GM23338 (cell line): ENCODE results near the gene OR7G2. TPM values are rescaled to one million over a fixed set of nuclear protein-coding genes. Genes with fewer than 3 reads are reported as not detected.

ENCODE experiments used
- ATAC-seq: fragments of 200-7000 bp; cut with Tn5 transposase; 3 replicates; pipeline ENCODE4 v1.9.1; 2020
- DNase-seq: peaks from one replicate; pipeline ENCODE4 v3.0.0-alpha.2; 2015; ENCODE audit warnings: low spot score
- H2AFZ ChIP-seq: fragments of 200-600 bp; sonication (generic); 2 replicates; pipeline ENCODE4 v1.8.0; 2016; ENCODE audit warnings: antibody characterized with exemption, mild to moderate bottlenecking, moderate library complexity
- H3F3A ChIP-seq: fragments of 200-600 bp; sonication (generic); replicated peaks from 2 replicates; pipeline ENCODE4 v1.8.0; 2017; ENCODE audit warnings: antibody characterized with exemption, mixed run types, low read depth
- H3K27ac ChIP-seq: fragments of 200-600 bp; sonication (generic); 2 replicates; pipeline ENCODE4 v1.6.1; 2016; ENCODE audit warnings: low read depth
- H3K27me3 ChIP-seq: fragments of 200-600 bp; sonication (generic); 2 replicates; pipeline ENCODE4 v1.8.0; 2016; ENCODE audit warnings: mild to moderate bottlenecking, mixed run types, moderate library complexity; ENCODE audit not compliant: insufficient read depth
- H3K36me3 ChIP-seq: fragments of 200-600 bp; sonication (generic); 2 replicates; pipeline ENCODE4 v1.8.0; 2016; ENCODE audit warnings: mild to moderate bottlenecking; ENCODE audit not compliant: insufficient read depth
- H3K4me1 ChIP-seq: fragments of 200-600 bp; sonication (generic); 2 replicates; pipeline ENCODE4 v1.8.0; 2016; ENCODE audit warnings: mild to moderate bottlenecking, moderate library complexity; ENCODE audit not compliant: insufficient read depth
- H3K4me2 ChIP-seq: fragments of 200-600 bp; sonication (generic); 2 replicates; pipeline ENCODE4 v1.7.1; 2017; ENCODE audit warnings: mixed run types
- H3K4me3 ChIP-seq: fragments of 200-600 bp; sonication (generic); 2 replicates; pipeline ENCODE4 v1.6.1; 2016; ENCODE audit warnings: mixed run types
- H3K79me2 ChIP-seq: fragments of 200-600 bp; sonication (generic); replicated peaks from 2 replicates; pipeline ENCODE4 v1.8.0; 2017; ENCODE audit warnings: mild to moderate bottlenecking; ENCODE audit not compliant: insufficient read depth
- H3K9me2 ChIP-seq: fragments of 200-600 bp; sonication (generic); 2 replicates; pipeline ENCODE4 v1.8.0; 2017; ENCODE audit not compliant: insufficient read depth
- H4K20me1 ChIP-seq: fragments of 200-600 bp; sonication (generic); replicated peaks from 2 replicates; pipeline ENCODE4 v1.8.0; 2017; ENCODE audit warnings: mild to moderate bottlenecking; ENCODE audit not compliant: insufficient read depth
- H3K27ac Mint-ChIP-seq: 2 replicates; pipeline ENCODE4 v1.8.0; 2020; ENCODE audit warnings: inconsistent platforms, mild to moderate bottlenecking, moderate library complexity, mixed read lengths
- H3K27me3 Mint-ChIP-seq: 3 replicates; pipeline ENCODE4 v1.8.0; 2022; ENCODE audit warnings: low read depth, mild to moderate bottlenecking, moderate library complexity, mixed read lengths, inconsistent platforms; ENCODE audit not compliant: insufficient read depth, poor library complexity
- H3K36me3 Mint-ChIP-seq: 3 replicates; pipeline ENCODE4 v1.8.0; 2021; ENCODE audit warnings: low read depth, mild to moderate bottlenecking, inconsistent platforms, moderate library complexity, mixed read lengths
- H3K4me1 Mint-ChIP-seq: 3 replicates; pipeline ENCODE4 v1.8.0; 2020; ENCODE audit warnings: mild to moderate bottlenecking, inconsistent platforms, mixed read lengths
- H3K4me3 Mint-ChIP-seq: 3 replicates; pipeline ENCODE4 v1.8.0; 2021; ENCODE audit warnings: moderate library complexity, mild to moderate bottlenecking, inconsistent platforms, mixed read lengths
- H3K9me3 Mint-ChIP-seq: 3 replicates; pipeline ENCODE4 v1.8.0; 2020; ENCODE audit warnings: moderate library complexity, mild to moderate bottlenecking, inconsistent platforms, mixed read lengths
- CREB1 ChIP-seq: fragments of 250-450 bp; sonication (Bioruptor Pico); IDR thresholded peaks from 2 replicates; pipeline ENCODE4 v1.5.0; 2020; ENCODE audit warnings: low read depth, mild to moderate bottlenecking, moderate library complexity
- ETS1 ChIP-seq: IDR thresholded peaks from 2 replicates; pipeline ENCODE4 v1.6.1; 2016; ENCODE audit warnings: antibody characterized with exemption
- EZH2 ChIP-seq: fragments of 200-600 bp; sonication (generic); IDR thresholded peaks from one replicate; pipeline ENCODE4 v1.8.0; 2017; ENCODE audit warnings: antibody characterized with exemption, mild to moderate bottlenecking, low read depth; ENCODE audit not compliant: unreplicated experiment
- EZH2phosphoT487 ChIP-seq: fragments of 200-600 bp; sonication (generic); IDR thresholded peaks from one replicate; pipeline ENCODE4 v1.8.1; 2018; ENCODE audit warnings: antibody characterized with exemption; ENCODE audit not compliant: unreplicated experiment
- JUNB ChIP-seq: IDR thresholded peaks from one replicate; pipeline ENCODE4 v1.6.1; 2016; ENCODE audit warnings: antibody characterized with exemption; ENCODE audit not compliant: unreplicated experiment
- STAT1 ChIP-seq: IDR thresholded peaks from one replicate; pipeline ENCODE4 v1.6.1; 2016; ENCODE audit warnings: antibody characterized with exemption; ENCODE audit not compliant: unreplicated experiment
- ZNF114 ChIP-seq: fragments of 250-450 bp; sonication (Bioruptor Pico); IDR thresholded peaks from 2 replicates; pipeline ENCODE4 v1.5.0; 2020; ENCODE audit warnings: mild to moderate bottlenecking, moderate library complexity
- ZNF331 ChIP-seq: fragments of 250-450 bp; sonication (Bioruptor Pico); IDR thresholded peaks from 2 replicates; pipeline ENCODE4 v1.5.0; 2020; ENCODE audit warnings: low read depth, mild to moderate bottlenecking, moderate library complexity
- polyA plus RNA-seq: library from polyadenylated mRNA; unstranded; fragments of >200 nt; fragmentation: Nextera tagmentation; extraction: Ambion mirVana; gene quantifications from 2 replicates; pipeline ENCODE4 v1.2.1, GENCODE V29; 2016
- total RNA-seq: library from RNA; depleted of rRNA; stranded (reverse); fragments of >200 nt; shearing (Covaris generic); gene quantifications from 2 replicates; pipeline ENCODE4 v1.2.3, GENCODE V29; 2014
- TF ChIP-seq, protein P1 (sequence below): IDR thresholded peaks from one replicate; pipeline ENCODE4 v1.6.1; 2018; ENCODE audit warnings: antibody characterized with exemption; ENCODE audit not compliant: unreplicated experiment

OR7G2 gene
- total and polyA plus RNA-seq, 2 experiments from 2014 or later = not detected

DNA sequence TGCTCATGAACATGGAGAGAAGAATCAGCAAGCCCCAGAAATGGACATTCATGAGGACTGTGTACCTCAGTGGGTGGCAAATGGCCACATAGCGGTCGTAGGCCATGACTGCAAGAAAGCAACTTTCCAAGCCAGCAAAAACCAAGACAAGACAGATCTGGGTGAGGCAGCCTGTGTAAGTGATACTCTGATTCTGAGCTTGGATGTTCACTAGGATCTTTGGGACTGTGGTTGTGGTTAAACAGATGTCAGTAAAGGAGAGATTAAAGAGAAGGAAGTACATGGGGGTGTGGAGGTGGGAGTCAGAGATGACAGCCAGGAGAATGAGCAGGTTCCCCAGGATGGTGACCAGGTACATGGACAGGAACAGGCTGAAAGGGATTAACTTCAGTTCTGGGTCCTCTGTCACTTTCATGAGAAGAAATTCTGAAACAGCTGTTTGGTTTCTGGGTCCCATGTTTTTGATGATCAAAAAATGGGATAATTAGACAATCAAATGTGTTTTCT lies 8.1 kb upstream of the OR7G2 start, which contains the start of gene OR7G1:
Gene OR7G1, minus strand, starts transcription at position 457 of the 507 bp plus-strand sequence. Its CDS starts 0 bp downstream, at position 457.
- no peak within 1 kb of the TSS for H3K27ac Mint-ChIP-seq
- no peak within 1 kb of the TSS for H3K4me3 Mint-ChIP-seq
- Histone ChIP-seq H3K79me2 (no peaks in the 10 kb centered on the region), H3F3A (no peaks in the 10 kb centered on the region), H3K4me3 (no peak within 1 kb of the TSS), H3K36me3 (no peaks in the 10 kb centered on the region), H3K9me2 (no peaks in the 10 kb centered on the region), H3K4me1 (no peaks in the 10 kb centered on the region), H2AFZ (no peak within 1 kb of the TSS), H3K27me3 (no peaks in the 10 kb centered on the region), H4K20me1 (no peaks in the 10 kb centered on the region), H3K4me2 (no peak within 1 kb of the TSS), H3K27ac (no peak within 1 kb of the TSS)
- peaks cover 95% of the 10 kb centered on the region for H3K9me3 Mint-ChIP-seq
- peaks cover 5% of the 10 kb centered on the region for H3K27me3 Mint-ChIP-seq
- TF ChIP-seq JUNB (no peak), EZH2phosphoT487 (no peak), ZNF114 (CRISPR knock-in tag) (no peak), EZH2 (no peak), CREB1 (CRISPR knock-in tag) (no peak), ETS1 (no peak)
- TF ChIP-seq, protein P1, sequence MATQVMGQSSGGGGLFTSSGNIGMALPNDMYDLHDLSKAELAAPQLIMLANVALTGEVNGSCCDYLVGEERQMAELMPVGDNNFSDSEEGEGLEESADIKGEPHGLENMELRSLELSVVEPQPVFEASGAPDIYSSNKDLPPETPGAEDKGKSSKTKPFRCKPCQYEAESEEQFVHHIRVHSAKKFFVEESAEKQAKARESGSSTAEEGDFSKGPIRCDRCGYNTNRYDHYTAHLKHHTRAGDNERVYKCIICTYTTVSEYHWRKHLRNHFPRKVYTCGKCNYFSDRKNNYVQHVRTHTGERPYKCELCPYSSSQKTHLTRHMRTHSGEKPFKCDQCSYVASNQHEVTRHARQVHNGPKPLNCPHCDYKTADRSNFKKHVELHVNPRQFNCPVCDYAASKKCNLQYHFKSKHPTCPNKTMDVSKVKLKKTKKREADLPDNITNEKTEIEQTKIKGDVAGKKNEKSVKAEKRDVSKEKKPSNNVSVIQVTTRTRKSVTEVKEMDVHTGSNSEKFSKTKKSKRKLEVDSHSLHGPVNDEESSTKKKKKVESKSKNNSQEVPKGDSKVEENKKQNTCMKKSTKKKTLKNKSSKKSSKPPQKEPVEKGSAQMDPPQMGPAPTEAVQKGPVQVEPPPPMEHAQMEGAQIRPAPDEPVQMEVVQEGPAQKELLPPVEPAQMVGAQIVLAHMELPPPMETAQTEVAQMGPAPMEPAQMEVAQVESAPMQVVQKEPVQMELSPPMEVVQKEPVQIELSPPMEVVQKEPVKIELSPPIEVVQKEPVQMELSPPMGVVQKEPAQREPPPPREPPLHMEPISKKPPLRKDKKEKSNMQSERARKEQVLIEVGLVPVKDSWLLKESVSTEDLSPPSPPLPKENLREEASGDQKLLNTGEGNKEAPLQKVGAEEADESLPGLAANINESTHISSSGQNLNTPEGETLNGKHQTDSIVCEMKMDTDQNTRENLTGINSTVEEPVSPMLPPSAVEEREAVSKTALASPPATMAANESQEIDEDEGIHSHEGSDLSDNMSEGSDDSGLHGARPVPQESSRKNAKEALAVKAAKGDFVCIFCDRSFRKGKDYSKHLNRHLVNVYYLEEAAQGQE = no peak
- H3K36me3 Mint-ChIP-seq = peaks cover 24% of the 10 kb centered on the region
- DNase-seq (no peak), ATAC-seq (no peak)
- no peaks in the 10 kb centered on the region for H3K4me1 Mint-ChIP-seq

DNA sequence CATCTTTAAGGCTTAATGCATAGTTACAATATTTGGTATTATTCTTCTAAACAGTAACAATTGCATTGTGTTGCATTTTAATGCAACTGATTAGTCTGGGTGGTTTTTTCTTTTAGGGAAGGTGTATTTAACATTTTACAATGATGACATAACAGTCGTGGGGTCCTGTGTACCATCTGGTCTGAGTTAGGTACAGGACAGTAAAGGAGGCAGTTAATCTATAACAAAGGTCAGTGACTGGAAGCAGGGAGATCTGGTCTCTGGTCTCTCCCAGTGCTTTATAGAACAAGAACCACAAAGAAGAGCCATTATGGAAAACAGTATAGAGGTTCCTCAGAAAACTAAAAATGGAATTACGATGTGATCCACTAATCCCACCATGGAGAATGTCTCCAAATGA lies 2.7 kb upstream of the OR7G2 start:
- Mint-ChIP-seq H3K9me3 (peaks cover 97% of the 10 kb centered on the region), H3K4me1 (no peaks in the 10 kb centered on the region), H3K27me3 (peaks cover 7% of the 10 kb centered on the region), H3K36me3 (peaks cover 28% of the 10 kb centered on the region), H3K27ac (no peak overlapping the region), H3K4me3 (no peak overlapping the region)
- Histone ChIP-seq H2AFZ (no peak overlapping the region), H3K27ac (no peak overlapping the region), H3K9me2 (no peaks in the 10 kb centered on the region), H3K27me3 (no peaks in the 10 kb centered on the region), H3K4me1 (no peaks in the 10 kb centered on the region), H4K20me1 (no peaks in the 10 kb centered on the region), H3K4me2 (no peak overlapping the region), H3K79me2 (no peaks in the 10 kb centered on the region), H3F3A (no peaks in the 10 kb centered on the region), H3K36me3 (no peaks in the 10 kb centered on the region), H3K4me3 (no peak overlapping the region)
- no peak for DNase-seq
- ATAC-seq = no peak
- TF ChIP-seq STAT1 (no peak), ZNF331 (CRISPR knock-in tag) (no peak), ETS1 (no peak), EZH2phosphoT487 (no peak), CREB1 (CRISPR knock-in tag) (no peak), JUNB (no peak)
- TF ChIP-seq, protein P1 = no peak
